Mesenteric fat pad (tissue), 1 donor: ENCODE results near the gene CYP4F8. TPM values are rescaled to one million over a fixed set of nuclear protein-coding genes. Genes with fewer than 3 reads are reported as not detected.

Experiments
- DNase-seq: peaks from one replicate; pipeline ENCODE4 v3.0.0-alpha.2; 2020; ENCODE audit warnings: low spot score
- total RNA-seq: library from RNA; stranded (reverse); fragmentation: NEBNext Ultra II Directional; extraction: Animal tissue kit (Norgen Biotek cat#: 25700); gene quantifications from one replicate; pipeline ENCODE4 v1.2.1, GENCODE V29; 2021
- donor health status: DM: yes; HTN: yes; CAD: no.

Gene CYP4F8
- total RNA-seq, 1 donor from 2014 or later = not detected

DNA sequence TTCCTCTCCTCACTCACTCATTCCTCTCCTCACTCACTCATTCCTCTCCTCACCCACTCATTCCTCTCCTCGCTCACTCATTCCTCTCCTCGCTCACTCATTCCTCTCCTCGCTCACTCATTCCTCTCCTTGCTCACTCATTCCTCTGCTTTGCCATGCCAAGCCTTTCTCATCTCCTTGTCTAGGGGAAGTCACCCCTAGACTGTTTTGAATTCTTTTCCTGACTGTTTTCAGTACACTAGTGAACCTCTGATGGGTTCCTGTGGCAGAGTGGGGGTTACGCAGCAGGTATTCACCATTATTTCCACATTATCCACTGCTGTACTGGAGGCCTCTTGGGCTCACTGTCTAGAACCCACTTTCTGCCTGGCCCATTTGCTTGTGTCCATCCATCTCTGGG is 1.2 kb downstream of the CYP4F8 start:
- DNase-seq = no peak

DNA sequence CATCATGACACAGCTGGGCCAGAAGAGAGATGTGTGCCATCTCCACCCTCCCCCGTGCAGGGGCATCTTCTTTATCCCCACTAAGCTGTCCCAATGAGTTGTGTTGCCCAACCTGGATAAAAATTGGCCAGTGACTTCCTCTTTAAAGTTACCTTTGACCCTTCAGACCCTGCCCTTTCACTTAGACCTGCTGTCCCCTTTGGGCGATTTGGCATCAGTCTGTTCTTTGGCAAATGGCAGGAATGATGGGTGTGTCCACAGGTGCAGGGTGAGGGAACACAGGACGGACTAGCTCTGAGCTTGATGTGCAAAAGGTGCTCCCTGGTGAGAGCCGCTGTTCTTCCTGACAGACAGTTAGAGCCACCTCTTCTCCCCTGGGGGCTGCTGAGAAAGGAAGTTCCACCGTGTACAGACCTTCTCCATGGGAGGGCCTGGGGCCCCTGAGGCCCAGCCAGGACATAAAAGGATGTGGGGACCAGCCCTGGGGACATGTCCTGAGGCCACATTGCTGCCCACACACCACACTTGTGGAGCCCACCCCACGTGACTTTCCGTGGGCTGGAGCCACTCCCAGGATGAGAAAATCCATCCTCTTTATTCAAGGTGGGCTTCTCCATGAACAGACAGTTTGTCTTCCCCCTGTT is 1.7 kb downstream of the CYP4F8 start:
- DNase-seq = no peak

DNA sequence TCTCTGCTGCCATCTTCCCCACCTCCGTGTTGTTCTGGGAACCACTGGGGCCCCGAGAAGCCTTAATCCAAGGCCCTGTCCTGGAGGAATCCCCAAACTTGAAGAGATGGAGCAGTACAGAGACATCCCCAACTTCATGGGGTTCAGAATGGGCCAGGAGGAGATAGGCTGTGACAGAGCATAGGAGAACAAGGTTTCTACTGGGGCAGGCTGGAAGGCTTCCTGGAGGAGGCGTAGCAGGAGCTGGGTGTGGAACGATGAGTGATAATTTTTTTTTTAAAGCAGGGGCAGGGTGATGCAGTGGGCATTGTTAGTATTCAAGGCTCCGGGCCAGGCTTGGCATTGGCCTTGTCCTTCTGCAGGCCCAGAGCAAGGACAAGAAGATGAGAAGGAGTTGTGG is 3.3 kb downstream of the CYP4F8 start:
- no peak for DNase-seq

DNA sequence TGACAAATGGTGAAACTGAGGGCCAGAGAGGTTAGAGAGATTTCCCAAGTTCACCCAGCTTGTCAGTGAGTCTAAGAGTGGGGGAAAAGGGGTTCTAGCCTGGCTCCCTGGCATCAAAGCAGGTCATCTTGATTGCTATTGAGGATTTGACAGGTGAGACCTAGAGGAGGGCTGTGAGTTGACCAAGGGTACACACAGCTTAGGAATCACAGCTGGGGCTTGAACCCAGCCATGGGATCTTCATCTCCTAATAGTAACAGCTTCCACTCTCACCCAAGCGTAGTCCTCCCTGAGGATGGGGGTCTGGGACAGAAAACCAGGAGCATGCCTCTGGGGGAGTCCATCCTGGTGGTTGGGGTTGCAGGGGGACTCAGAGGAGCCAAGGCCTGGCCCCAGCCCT is 6.8 kb downstream of the CYP4F8 start:
- no peak for DNase-seq

DNA sequence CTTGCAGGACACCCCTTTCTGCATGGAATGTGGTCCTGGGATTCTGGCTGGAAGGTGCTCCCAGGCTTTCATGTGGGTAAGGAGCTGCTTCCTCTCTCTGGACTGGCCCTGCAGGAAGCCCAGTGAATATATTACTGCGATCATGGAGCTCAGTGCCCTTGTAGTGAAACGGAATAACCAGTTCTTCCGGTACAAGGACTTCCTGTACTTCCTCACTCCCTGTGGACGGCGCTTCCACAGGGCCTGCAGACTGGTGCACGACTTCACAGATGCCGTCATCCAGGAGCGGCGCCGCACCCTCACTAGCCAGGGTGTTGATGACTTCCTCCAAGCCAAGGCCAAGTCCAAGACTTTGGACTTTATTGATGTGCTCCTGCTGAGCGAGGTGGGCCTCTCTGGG is 8.0 kb downstream of the CYP4F8 start:
- no peak for DNase-seq

DNA sequence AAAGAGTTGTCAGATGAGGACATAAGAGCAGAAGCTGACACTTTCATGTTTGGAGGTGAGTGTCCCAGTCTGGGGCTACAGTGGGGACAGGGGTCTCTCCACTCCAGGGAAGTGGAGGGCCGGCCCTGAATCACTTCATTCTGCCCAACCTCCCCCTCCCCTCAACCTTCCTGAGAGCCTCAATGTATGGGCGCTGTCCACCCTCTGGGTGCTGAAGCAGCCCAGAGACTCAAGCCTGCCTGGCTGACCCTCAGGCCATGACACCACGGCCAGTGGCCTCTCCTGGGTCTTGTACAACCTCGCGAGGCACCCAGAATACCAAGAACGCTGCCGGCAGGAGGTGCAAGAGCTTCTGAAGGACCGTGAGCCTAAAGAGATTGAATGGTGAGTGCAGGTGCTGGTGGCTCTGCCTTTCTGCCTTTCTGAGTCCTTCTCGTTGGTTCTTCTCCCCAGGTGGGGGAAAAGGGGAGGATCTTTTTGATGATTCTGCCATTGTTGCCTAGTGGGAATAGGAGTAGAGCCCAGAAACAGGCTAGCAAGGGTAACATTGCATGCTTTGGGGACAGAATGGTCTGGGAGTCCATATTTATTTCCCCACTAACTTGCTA is 8.8 kb downstream of the CYP4F8 start:
- no peak for DNase-seq

DNA sequence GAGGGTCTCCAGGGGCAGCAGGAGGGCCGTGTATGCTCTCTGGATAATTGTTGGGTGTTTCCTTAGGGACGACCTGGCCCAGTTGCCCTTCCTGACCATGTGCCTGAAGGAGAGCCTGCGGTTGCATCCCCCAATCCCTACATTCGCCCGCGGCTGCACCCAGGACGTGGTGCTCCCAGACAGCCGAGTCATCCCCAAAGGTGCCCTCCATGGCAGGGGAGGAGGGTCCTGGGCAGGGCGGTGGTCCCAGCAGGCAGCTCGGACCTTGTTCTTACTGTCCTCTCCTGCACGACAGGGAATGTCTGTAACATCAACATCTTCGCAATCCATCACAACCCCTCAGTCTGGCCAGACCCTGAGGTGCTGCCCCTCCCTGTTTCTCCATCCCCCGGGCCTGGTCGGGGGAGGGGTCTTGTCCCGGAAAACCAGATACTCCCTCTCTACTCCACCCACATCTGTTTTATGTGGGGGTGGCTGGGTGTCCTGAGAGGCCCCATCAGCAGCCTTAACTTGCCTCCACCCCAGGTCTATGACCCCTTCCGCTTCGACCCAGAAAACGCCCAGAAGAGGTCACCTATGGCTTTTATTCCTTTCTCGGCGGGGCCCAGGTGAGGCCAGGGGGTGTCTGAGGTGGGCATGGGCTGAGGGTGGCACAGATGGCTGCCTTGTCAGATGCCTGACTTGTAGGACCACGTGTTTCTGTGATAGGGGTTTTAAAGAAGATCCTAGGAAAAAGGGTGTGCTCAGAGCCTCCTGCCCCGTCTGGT is 13.4 kb downstream of the CYP4F8 start:
- DNase-seq = no peak

DNA sequence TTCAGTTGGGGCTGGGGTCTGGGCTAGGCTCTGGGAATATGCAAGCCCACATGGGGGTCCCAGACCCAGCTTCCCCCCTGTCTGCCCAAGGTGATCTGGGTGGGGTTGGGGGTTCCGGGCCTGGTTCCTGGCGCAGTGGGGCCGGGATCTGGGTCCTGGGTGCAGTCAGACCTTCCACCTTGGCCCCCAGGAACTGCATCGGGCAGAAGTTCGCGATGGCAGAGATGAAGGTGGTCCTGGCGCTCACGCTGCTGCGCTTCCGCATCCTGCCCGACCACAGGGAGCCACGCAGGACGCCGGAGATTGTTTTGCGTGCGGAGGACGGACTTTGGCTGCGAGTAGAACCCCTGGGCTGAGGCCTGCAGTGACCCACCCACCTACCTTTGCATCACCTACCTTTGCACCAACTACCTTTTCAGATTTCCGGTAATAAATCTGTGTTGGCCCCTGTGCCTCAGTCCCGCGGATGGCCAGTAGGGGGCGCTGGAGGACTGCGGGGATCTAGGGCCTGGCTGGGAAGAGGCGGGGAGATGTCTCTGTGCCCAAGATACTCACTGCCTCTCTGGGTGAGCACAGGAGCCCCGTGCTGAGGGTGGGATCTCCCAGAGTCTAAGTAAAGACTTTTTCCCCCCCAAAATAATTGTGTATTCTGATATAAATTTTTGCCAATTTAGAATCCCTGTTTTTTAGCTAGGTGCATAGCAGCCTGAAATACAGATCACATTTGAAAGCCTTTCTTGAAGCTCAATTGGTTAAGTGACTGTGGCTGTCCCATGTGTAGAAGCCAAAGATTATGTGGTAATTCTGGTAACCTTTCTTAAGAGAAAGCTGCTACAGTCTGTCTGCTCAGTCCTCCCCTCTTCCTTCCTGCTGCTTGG is 14.2 kb downstream of the CYP4F8 start:
- DNase-seq = peak; percentile 94

DNA sequence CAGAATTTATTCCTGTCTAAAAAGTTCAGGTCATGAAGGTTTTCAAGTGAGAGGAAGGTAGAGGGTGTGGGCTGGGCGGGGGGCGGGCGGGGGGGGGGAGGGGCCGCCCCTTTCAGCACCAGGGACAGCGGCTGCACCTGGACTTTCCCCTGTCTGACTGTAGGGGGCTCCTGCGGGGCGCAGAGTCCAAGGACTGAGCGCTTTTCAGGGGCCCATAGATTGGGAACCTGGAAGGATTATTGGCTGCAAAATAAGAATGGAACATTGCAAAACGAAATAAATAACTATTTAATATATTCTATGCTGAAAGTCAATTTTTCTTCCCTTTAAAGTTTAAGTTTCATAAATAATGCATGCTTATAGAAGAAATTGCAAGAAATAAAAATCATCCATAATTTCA is 16.8 kb downstream of the CYP4F8 start:
- DNase-seq = no peak

DNA sequence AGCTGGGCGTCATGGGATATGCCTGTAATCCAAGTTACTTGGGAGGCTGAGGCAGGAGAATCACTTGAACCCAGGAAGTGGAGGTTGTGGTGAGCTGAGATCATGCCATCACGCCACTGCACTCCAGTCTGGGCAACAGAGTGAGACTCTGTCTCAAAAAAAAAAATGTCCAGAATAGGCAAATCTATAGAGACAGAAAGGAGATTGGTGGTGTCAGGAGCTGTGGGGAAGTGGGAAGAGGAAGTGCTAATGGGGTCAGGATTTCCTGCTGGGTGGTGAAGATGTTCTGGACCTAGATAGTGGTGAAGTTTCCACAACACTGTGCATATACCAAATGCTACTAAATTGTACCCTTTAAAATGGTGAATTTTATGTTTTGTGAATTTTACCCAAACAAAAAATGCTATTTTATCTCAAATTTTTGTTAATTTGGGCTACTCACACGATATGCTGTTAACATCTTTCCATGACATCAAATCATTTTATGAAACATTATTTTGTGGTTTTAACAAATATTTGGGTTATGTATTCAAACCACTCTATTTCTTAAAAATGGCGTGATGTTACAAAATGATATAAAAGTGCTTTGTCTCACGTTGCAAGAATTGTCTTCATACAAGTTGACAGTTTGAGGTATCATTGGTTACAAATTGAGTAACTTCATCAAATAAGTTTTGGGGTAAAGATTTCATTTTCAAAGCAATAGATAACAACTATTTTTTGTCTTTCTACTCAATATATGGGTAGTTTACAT is 18.2 kb downstream of the CYP4F8 start:
- DNase-seq = no peak

DNA sequence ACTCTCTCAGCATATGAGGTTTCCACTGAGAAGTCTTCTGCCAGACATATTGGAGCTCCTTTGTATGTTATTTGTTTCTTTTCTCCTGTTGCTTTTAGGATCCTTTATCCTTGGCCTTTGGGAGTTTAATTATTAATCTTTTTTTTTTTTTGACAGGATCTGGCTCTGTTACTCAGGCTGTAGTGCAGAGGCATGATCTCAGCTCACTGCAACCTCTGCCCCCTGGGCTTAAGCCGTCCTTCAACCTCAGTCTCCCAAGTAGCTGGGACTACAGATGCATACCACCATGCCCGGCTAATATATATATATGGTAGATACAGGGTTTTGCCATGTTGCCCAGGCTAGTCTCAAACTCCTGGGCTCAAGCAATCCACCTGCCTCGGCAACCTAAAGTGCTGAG is 19.1 kb downstream of the CYP4F8 start:
- no peak for DNase-seq

DNA sequence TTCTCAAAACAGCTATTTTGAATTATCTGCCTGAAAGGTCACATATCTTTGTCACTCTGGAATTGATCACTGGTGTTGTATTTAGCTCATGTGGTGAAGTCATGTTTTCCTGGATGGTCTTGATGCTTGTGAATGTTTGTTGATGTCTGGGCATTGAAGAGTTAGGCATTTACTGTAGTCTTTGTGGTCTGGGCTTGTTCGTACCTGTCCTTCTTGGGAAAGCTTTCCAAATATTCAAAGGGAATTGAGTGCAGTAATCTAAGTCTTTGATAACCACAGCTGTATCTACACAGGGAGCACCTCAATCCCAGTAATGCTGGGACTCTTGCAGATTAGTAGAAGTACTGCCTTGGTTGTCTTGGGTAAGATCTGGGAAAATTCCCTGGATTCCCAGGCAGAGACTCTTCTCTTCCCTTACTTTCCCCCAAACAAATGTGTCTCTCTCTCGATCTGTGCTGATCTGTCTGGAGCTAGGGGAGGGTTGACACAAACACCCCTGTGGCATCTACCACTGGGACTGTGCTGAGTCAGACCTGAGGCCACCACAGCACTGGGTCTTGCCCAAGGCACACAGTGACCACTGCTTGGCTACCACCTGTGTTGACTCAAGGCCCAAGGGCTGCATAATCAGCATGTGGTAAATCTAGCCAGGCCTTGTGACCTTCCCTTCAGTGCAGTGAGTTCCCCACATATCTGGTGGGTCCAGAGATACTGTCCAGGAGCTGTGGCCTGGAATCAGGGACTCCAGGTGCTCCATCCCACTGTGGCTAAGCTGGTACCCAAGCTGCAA is 20.2 kb downstream of the CYP4F8 start:
- DNase-seq = no peak

DNA sequence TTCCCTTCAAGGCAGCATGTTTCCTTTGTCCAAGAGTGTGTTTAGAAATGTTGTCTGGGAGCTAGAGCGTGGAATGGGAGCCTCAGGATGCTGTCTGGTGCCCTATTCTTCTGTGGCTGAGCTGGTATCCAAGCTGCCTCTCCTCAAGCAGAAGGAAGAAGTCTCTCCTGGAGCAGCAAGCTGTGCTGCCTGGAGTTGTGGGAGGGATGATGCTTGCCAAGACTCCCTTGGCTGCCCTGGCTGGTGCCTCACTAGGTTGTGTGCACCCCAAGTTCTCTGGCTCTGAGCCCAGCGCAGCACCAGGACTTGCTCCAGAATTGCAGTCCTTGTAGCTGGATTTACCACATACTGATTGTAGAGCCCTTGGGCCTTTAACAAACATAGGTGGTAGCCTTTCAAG is 21.0 kb downstream of the CYP4F8 start:
- no peak for DNase-seq

DNA sequence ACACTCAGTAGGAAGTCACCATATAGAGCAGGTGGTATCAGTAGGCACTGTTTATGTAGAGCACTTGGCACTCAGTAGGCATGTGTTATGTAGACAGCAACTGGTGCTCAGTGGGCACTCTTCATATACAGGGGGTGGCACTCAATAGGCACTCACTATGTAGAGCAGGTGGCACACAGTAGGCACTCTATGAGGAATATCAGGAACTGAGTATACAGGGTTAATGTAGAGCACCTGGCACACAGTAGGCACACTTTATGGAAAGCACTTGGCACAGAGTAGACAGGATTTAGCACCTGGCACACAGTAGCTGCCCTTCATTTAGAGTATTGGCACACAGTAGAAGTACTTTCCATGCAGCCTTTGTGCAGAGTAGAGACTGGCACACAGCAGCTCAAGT is 24.6 kb downstream of the CYP4F8 start:
- DNase-seq = no peak

DNA sequence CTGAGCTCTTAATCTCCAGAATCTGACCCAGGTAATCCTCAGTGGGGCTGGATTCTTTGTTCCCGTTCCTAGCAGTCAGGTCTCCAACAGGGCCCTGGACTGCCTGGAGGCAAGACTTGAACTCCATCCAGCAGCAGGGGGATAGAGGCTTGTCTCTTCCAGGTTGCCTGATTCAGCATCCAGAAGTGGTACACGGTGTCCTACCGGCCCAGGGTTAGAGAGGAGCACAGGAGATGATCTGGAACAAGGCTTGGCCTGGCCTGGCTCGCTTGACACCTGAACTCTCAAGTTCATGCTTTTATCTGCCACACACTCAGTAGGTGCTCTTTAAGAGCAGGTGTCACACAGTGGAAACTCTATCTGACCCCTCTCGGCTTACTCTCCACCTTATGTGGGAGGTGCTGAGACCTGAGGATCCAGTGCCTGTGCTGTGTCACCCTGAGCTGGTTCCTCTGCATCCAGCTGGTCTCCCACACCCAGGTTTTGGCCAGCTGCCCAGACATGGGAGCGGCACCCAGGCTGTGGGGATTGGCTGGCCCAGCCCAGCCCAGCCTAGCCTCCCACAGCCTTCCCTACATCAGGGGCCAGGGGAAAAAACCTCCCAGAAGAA is 25.4 kb downstream of the CYP4F8 start, which contains the start of gene CYP4F3:
Gene CYP4F3, plus strand, starts transcription at position 604 of the 610 bp plus-strand sequence. CDS start 519 bp downstream, outside the sequence.
- no peak for DNase-seq

DNA sequence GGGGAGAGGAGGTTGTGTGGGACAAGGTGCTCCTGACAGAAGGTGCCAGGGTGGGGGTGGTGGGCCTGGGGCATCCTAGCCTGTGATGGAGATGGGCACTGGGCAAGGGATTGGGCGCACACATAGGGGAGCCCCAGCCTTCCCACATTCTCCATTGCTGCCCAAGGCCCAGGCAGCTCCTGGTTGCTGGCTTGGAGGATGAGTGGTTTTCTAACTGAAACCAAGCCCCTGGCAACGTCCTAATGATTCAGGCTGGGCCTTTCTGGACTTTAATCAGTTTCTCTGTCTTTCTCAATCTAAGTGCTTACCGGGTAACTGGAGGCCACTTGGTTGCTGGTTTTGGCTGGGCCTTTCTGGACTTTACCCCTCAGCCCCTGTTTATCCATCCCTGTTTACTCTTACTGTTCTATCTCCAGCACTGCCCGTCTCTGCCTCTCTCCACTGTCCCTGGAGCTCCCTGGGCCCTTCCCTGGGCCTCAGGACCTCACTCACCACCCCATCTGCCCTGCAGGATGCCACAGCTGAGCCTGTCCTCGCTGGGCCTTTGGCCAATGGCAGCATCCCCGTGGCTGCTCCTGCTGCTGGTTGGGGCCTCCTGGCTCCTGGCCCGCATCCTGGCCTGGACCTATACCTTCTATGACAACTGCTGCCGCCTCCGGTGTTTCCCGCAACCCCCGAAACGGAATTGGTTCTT is 26.0 kb downstream of the CYP4F8 start:
- no peak for DNase-seq

DNA sequence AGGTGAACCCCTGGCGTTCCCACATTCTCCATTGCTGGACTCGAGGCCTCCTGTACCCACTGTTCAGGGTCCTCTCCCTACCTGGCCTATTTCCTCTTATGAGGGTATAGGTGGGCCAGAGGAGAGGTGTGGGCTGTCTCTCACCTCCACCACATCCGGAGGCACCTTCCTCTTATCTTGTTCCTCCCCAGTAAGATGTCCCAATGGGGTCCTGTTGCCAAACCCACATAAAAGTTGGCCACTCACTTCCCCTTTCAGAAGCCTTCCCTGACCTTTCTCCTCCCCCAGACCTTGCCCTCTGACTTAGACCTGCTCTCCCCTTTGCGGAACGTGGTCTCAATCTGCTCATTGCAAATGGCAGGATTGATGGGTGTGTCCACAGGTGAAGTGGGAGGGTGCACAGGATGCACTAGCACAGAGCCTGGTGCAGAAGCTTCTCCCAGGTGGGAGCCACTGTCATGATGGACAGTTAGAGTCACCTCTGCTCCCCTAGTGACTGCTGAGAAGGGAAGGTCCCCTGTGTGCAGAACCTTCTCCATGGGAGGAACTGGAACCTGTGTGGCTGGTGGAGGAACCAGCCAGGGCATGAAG is 27.0 kb downstream of the CYP4F8 start:
- DNase-seq = no peak

DNA sequence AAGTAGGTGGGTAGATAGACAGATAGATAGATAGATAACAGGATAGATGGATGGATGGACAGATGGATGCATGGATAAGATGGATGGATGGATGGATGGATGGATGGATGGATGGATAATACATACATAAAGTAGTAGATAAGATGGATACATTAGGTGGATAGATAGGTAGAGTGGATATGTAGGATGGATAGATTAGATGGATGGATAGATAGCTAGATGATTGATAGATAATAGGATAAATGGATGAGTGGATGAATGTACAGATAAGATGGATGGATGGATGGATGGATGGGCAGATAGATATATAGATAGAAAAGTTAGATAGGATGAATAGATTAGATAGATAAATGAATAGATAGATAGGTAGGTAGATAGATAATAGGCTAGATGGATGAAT is 27.8 kb downstream of the CYP4F8 start:
- DNase-seq = no peak

DNA sequence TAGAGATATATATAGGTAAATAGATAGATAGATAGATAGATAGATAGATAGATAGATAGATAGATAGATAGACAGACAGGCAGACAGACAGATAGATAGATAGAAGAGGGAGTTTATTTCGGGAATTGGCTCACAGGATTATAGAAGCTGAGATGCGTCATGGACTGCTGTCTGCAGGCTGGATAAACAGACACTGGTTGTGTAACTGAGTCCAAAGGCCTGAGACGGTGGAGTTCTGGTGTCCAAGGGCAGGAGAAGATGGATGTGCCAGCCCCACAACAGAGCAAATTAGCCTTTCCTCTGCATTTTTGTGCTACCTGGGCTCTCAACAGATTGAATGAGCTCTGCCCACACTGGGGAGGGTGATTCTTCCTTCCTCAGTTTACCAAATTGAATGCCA is 28.4 kb downstream of the CYP4F8 start:
- DNase-seq = no peak
